ENCODE measurements around the gene HEPN1.

- TF ChIP-seq CTCF (IDR thresholded peaks at IDR 0.05) (no peak), POLR2A (IDR thresholded peaks at IDR 0.05) (no peak)
These were observed 22.8 kb upstream of the HEPN1 start for GRCh38 chr11:124896071-124896750.
